ENCODE data around the gene ADGRV1. TPM values are rescaled to one million over a fixed set of nuclear protein-coding genes. Genes with fewer than 3 reads are reported as not detected.

Gene ADGRV1
- polyA plus RNA-seq, 2 of the 4 experiments (the other 2 are of a cell fraction) = 0.70 to 3.7 TPM

DNA sequence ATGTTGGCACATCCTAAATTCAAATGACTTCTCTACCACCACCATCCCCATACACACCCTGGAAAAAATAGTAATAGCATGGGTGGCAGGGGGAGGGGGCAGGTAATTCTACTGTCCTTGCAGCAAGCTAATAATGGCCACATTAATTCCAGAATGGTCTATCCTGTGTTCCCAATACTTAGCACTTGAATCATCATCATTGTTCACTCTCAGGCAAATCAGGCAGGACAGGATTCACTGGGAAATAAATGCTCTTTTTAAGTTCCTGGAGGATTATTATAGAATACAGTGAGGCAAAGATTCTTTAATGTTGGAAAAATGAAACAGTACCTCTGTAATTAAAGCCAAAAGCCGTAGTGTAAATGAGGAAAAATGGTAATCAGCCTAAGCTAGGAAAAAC is 570.0 kb downstream of the ADGRV1 start:
- TF ChIP-seq, protein P1, sequence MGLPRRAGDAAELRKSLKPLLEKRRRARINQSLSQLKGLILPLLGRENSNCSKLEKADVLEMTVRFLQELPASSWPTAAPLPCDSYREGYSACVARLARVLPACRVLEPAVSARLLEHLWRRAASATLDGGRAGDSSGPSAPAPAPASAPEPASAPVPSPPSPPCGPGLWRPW (IDR thresholded peaks at IDR 0.05) = no peak
- no peak for TF ChIP-seq SREBF2 (IDR thresholded peaks at IDR 0.05)
- TF ChIP-seq MYC (IDR thresholded peaks at IDR 0.05; ENCODE audit: borderline replicate concordance, low read length) = no peak
- no peak for TF ChIP-seq ZC3H11A (IDR thresholded peaks at IDR 0.05)
- no peak for TF ChIP-seq CEBPB (IDR thresholded peaks at IDR 0.05)
- Histone ChIP-seq H3K9me3 (no peaks in the 10 kb centered on the region), H3K27ac (peak overlapping the region in 1 of 2 experiments; percentile 27; a peak in 1 of 6 replicates), H3K4me1 (peaks cover 51% of the 10 kb centered on the region), H3K4me2 (peak overlapping the region; percentile 48; the same call in 2 of the 3 replicates), H3K4me3 (no peak overlapping the region)
- no peak for DNase-seq (ENCODE audit: low read depth in 1 of 2, low spot score in 1 of 2)
- ATAC-seq = no peak
- ChIA-PET CTCF (interaction anchor here (1.5 kb wide), 1 partner anchor 197 kb away, joined by 4 read pairs; no protein-coding TSS in a partner anchor), POLR2A (no interaction called here)
- 76% methylated on average over 1 of the region's 1 CpG for WGBS (ENCODE audit: missing lambda C conversion rate)
- FAIRE-seq = peak; percentile 59

DNA sequence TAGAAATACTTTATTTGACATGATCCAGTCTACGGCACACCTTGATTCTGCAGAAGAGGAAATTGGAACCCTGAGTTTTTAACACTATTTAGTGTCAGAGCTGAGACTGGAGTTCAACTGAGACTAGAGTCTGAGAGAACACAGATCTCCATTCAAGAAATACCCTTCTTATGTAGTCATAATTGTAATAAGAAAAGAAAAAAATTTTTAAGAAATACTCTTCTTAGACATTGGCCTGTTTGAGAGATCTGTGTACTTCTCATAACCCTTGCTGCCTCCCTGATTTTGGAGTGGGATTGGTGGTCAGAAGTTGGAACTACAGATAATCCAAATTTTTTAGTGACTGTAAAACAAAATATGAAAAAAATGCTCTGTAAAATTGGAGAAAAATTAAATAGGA is 571.2 kb downstream of the ADGRV1 start:
- CTCF ChIA-PET = interaction anchor here (0.9 kb wide), 1 partner anchor 30 kb away, joined by 4 read pairs; no protein-coding TSS in a partner anchor
- 97% methylated on average over 1 of the region's 1 CpG for WGBS (ENCODE audit: missing lambda C conversion rate)
- H3K4me2 ChIP-seq = no peak overlapping the region
- POLR2A ChIA-PET = no interaction called here
- no peak for ATAC-seq
- TF ChIP-seq EHF (CRISPR knock-in tag; IDR thresholded peaks at IDR 0.05) = no peak
- FAIRE-seq = no peak
- DNase-seq (ENCODE audit: low read depth in 1 of 2, low spot score in 1 of 2) = no peak
- H3K27ac ChIP-seq = no peak overlapping the region
- no peak overlapping the region for H3K4me3 ChIP-seq
- H3K4me1 ChIP-seq = peaks cover 56% of the 10 kb centered on the region
- no peaks in the 10 kb centered on the region for H3K9me3 ChIP-seq

DNA sequence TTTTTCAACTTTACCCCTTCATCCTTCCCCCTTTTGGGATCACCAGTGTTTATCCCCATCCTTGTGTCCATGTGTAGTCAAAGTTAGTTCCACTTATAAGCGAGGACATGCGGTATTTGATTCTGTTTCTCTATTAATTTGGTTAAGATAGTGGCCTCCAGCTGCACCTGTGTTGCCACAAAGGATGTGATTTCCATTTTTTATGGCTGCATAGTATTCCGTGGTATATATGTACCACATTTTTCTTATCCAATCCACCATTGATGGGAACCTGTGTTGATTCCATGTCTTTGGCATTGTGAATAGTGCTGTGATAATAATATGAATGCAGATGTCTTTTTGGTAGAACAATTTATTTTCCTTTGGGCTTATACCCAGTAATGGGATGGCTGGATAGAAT is 572.2 kb downstream of the ADGRV1 start:
- ChIA-PET POLR2A (interaction anchor here (0.6 kb wide), 1 partner anchor 250 kb away, joined by 5 read pairs; no protein-coding TSS in a partner anchor), CTCF (no interaction called here)
- TF ChIP-seq RNF2 (IDR thresholded peaks at IDR 0.05; ENCODE audit: borderline replicate concordance, low read depth) (no peak), HOXB5 (CRISPR knock-in tag; IDR thresholded peaks at IDR 0.05) (no peak), EHF (CRISPR knock-in tag; IDR thresholded peaks at IDR 0.05) (no peak), KDM1A (IDR thresholded peaks at IDR 0.05; ENCODE audit: low read depth) (no peak), SMC3 (IDR thresholded peaks at IDR 0.05) (no peak)
- Histone ChIP-seq H3K4me3 (no peak overlapping the region), H3K4me2 (no peak overlapping the region), H3K27ac (no peak overlapping the region), H3K4me1 (peaks cover 59% of the 10 kb centered on the region), H3K9me3 (no peaks in the 10 kb centered on the region)
- DNase-seq (ENCODE audit: low read depth in 1 of 2, low spot score in 1 of 2) = no peak
- 96% methylated on average over 3 of the region's 3 CpGs for WGBS (ENCODE audit: missing lambda C conversion rate)
- no peak for FAIRE-seq
- no peak for ATAC-seq

DNA sequence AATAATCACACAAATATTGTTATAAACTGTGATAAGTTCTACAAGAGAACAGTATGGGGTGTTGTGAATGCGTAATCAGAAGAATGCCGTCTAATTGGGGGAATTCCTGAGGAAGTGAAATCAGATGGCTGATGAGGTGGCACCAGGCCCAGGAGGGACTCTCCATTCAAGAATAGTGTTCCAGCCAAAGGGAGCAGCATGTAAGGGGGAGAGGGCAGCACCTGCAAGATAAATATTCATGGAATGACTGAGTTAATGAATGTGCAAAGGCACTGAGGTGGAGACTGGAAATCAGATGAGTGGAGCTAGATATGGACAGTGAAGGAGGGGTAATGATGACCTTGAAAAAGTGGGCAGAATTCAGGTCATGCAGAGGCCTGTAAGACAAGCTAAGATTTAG is 574.0 kb downstream of the ADGRV1 start:
- peaks cover 51% of the 10 kb centered on the region for H3K4me1 ChIP-seq
- WGBS (ENCODE audit: missing lambda C conversion rate) = 87% methylated on average over 2 of the region's 2 CpGs
- ChIA-PET CTCF (interaction anchor here (1.1 kb wide), 1 partner anchor 252 kb away, joined by 3 read pairs; no protein-coding TSS in a partner anchor), POLR2A (no interaction called here)
- no peak for ATAC-seq
- FAIRE-seq = no peak
- H3K4me2 ChIP-seq = no peak overlapping the region
- no peak for DNase-seq (ENCODE audit: low read depth in 1 of 2, low spot score in 1 of 2)
- no peak overlapping the region for H3K27ac ChIP-seq
- TF ChIP-seq TFCP2L1 (CRISPR knock-in tag; IDR thresholded peaks at IDR 0.05) = no peak
- TF ChIP-seq MAFK (IDR thresholded peaks at IDR 0.05; ENCODE audit: partially characterized antibody) = no peak
- TF ChIP-seq HDAC2 (IDR thresholded peaks at IDR 0.05) = no peak
- TF ChIP-seq POLR2A (IDR thresholded peaks at IDR 0.05; ENCODE audit: low read length) = no peak
- TF ChIP-seq POLR2AphosphoS2 (conservative IDR thresholded peaks at IDR 0.05; ENCODE audit: low read length) = no peak
- no peak for TF ChIP-seq CHD4 (IDR thresholded peaks at IDR 0.05; ENCODE audit: borderline replicate concordance)
- no peak for TF ChIP-seq HOXA7 (CRISPR knock-in tag; IDR thresholded peaks at IDR 0.05)
- TF ChIP-seq, protein P1 (IDR thresholded peaks at IDR 0.05) = no peak
- TF ChIP-seq, protein P2, sequence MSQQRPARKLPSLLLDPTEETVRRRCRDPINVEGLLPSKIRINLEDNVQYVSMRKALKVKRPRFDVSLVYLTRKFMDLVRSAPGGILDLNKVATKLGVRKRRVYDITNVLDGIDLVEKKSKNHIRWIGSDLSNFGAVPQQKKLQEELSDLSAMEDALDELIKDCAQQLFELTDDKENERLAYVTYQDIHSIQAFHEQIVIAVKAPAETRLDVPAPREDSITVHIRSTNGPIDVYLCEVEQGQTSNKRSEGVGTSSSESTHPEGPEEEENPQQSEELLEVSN (IDR thresholded peaks at IDR 0.05; ENCODE audit: borderline replicate concordance, low read depth) = no peak
- no peak overlapping the region for H3K4me3 ChIP-seq
- H3K9me3 ChIP-seq = no peaks in the 10 kb centered on the region
